ENCODE results near the gene SCRT2.

SCRT2 gene

DNA sequence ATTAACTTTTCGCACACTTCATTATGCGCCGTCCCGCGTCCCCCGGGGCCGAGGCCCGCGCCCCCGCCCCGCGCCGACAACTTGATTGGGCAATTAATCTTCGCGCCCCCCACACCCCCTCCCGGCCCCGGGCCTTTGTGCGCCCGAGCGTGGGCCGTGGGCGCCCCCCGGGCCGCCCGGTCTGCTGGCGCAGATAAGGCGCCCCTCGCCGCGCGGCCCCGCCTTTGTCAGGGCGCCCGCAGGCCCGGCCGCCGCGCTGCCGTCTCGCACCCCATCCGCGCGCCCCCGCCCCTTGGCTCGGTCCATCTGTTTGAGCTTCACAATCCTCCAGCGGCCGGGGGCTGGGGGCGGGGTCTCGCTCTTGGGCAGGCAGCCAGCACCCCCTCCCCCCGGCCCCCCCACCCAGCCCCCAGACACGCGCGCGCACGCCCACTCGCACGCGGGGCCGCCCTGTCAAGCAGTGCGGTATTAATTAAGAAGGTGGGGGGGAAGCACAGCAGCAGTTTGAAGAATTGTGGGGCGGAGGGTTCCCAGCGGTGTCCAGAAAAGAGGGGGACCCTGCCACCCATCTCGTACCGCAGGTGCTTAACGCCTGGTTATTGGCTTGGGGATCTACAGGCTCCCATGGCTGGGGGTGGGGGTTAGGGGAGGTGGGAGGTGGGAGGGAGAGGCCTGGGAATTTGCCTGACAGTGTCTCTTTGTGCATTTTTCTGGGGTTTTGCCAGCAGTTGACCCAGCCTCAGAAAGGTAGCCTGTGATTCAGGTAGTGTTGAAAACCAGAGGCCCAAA, 34.6 kb upstream of the SCRT2 start:
- no peaks in the 10 kb centered on the region for H3K27me3 ChIP-seq (ENCODE audit: control insufficient read depth, low read length)
- no peaks in the 10 kb centered on the region for H3K79me2 ChIP-seq (ENCODE audit: control insufficient read depth, low read length)
- TF ChIP-seq, protein P1, sequence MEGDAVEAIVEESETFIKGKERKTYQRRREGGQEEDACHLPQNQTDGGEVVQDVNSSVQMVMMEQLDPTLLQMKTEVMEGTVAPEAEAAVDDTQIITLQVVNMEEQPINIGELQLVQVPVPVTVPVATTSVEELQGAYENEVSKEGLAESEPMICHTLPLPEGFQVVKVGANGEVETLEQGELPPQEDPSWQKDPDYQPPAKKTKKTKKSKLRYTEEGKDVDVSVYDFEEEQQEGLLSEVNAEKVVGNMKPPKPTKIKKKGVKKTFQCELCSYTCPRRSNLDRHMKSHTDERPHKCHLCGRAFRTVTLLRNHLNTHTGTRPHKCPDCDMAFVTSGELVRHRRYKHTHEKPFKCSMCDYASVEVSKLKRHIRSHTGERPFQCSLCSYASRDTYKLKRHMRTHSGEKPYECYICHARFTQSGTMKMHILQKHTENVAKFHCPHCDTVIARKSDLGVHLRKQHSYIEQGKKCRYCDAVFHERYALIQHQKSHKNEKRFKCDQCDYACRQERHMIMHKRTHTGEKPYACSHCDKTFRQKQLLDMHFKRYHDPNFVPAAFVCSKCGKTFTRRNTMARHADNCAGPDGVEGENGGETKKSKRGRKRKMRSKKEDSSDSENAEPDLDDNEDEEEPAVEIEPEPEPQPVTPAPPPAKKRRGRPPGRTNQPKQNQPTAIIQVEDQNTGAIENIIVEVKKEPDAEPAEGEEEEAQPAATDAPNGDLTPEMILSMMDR (IDR thresholded peaks at IDR 0.05; ENCODE audit: low read depth, low read length, poor library complexity, severe bottlenecking), result no peak
- TF ChIP-seq EZH2phosphoT487 (IDR thresholded peaks at IDR 0.05; ENCODE audit: borderline replicate concordance, low read length), result no peak
- no peak overlapping the region for H3K4me2 ChIP-seq (ENCODE audit: low read length)
- no peaks in the 10 kb centered on the region for H3F3A ChIP-seq (ENCODE audit: control insufficient read depth, insufficient read depth)
- H3K4me1 ChIP-seq (ENCODE audit: control insufficient read depth, low read length), result no peaks in the 10 kb centered on the region
- H4K20me1 ChIP-seq (ENCODE audit: control insufficient read depth, insufficient read depth, low read depth, low read length), result no peaks in the 10 kb centered on the region
- no peaks in the 10 kb centered on the region for H3K36me3 ChIP-seq (ENCODE audit: control insufficient read depth, low read length)
- H3K9me3 ChIP-seq (ENCODE audit: control insufficient read depth, insufficient read depth, low read length), result peaks cover 7% of the 10 kb centered on the region; the same call in 1 of the 2 replicates
- H3K9me2 ChIP-seq (replicated peaks; ENCODE audit: control insufficient read depth, low read length), result no peaks in the 10 kb centered on the region
- H3K27ac ChIP-seq (ENCODE audit: low read depth, low read length), result no peak overlapping the region
- no peak overlapping the region for H3K4me3 ChIP-seq (ENCODE audit: low read length)

DNA sequence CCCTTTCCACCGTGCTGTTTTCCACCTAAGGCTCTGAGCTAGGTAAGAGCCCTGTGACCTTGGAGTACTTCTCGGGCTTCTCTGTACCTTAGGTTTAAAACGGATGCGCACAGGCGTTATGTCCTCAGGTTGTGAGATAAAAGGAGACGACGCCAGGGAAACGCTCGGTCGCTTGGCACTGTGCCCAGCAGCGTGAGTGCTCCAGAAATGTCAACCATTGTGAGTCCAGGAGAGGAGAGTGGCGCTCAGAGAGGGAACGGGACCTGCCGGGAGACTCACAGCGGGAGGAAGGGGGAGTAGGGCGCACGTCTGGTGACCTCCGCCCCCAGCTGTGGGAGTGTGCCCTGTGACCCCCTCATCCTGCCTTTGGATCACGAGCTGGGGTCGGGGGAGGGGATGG, 33.8 kb upstream of the SCRT2 start:
- H3K36me3 ChIP-seq (ENCODE audit: control insufficient read depth, low read length), result no peaks in the 10 kb centered on the region
- peaks cover 6% of the 10 kb centered on the region; the same call in 1 of the 2 replicates for H3K9me3 ChIP-seq (ENCODE audit: control insufficient read depth, insufficient read depth, low read length)
- no peak overlapping the region for H3K27ac ChIP-seq (ENCODE audit: low read depth, low read length)
- no peak overlapping the region for H3K4me3 ChIP-seq (ENCODE audit: low read length)
- TF ChIP-seq EZH2phosphoT487 (IDR thresholded peaks at IDR 0.05; ENCODE audit: borderline replicate concordance, low read length), result no peak
- TF ChIP-seq, protein P1 (IDR thresholded peaks at IDR 0.05; ENCODE audit: low read depth, low read length, poor library complexity, severe bottlenecking), result no peak
- H3K4me1 ChIP-seq (ENCODE audit: control insufficient read depth, low read length), result no peaks in the 10 kb centered on the region
- no peaks in the 10 kb centered on the region for H3K9me2 ChIP-seq (replicated peaks; ENCODE audit: control insufficient read depth, low read length)
- H3K27me3 ChIP-seq (ENCODE audit: control insufficient read depth, low read length), result no peaks in the 10 kb centered on the region
- H3K79me2 ChIP-seq (ENCODE audit: control insufficient read depth, low read length), result no peaks in the 10 kb centered on the region
- H3F3A ChIP-seq (ENCODE audit: control insufficient read depth, insufficient read depth), result no peaks in the 10 kb centered on the region
- no peak overlapping the region for H3K4me2 ChIP-seq (ENCODE audit: low read length)
- H4K20me1 ChIP-seq (ENCODE audit: control insufficient read depth, insufficient read depth, low read depth, low read length), result no peaks in the 10 kb centered on the region

DNA sequence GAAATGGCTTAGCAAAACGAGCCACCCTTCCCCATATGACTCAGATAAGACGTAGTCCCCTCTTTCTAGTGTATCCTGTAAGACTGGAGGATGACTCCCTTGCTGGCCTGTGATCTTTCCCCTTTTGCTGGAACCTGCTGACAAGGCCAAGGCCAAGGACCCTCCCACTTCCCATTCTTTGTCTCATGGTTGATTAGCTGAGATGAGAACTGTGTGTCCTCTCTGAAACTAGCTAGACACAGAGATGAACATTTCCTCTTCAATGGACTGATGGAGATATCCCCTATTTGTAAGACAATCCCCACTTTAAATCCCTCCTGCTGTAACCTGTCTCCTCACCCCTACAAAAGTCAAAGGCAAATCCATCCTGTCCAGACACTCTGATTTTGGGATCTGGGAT, 33.4 kb upstream of the SCRT2 start:
- H3K36me3 ChIP-seq (ENCODE audit: control insufficient read depth, low read length), result no peaks in the 10 kb centered on the region
- H3F3A ChIP-seq (ENCODE audit: control insufficient read depth, insufficient read depth), result no peaks in the 10 kb centered on the region
- H3K4me3 ChIP-seq (ENCODE audit: low read length), result no peak overlapping the region
- peaks cover 1% of the 10 kb centered on the region; the same call in 1 of the 2 replicates for H3K9me3 ChIP-seq (ENCODE audit: control insufficient read depth, insufficient read depth, low read length)
- no peaks in the 10 kb centered on the region for H3K9me2 ChIP-seq (replicated peaks; ENCODE audit: control insufficient read depth, low read length)
- no peaks in the 10 kb centered on the region for H3K4me1 ChIP-seq (ENCODE audit: control insufficient read depth, low read length)
- no peaks in the 10 kb centered on the region for H3K27me3 ChIP-seq (ENCODE audit: control insufficient read depth, low read length)
- no peaks in the 10 kb centered on the region for H3K79me2 ChIP-seq (ENCODE audit: control insufficient read depth, low read length)
- no peak overlapping the region for H3K4me2 ChIP-seq (ENCODE audit: low read length)
- TF ChIP-seq, protein P1 (IDR thresholded peaks at IDR 0.05; ENCODE audit: low read depth, low read length, poor library complexity, severe bottlenecking), result no peak
- TF ChIP-seq EZH2phosphoT487 (IDR thresholded peaks at IDR 0.05; ENCODE audit: borderline replicate concordance, low read length), result no peak
- H4K20me1 ChIP-seq (ENCODE audit: control insufficient read depth, insufficient read depth, low read depth, low read length), result no peaks in the 10 kb centered on the region
- H3K27ac ChIP-seq (ENCODE audit: low read depth, low read length), result no peak overlapping the region
